ENCODE data around the gene TLDC2. TPM values are rescaled to one million over a fixed set of nuclear protein-coding genes. Genes with fewer than 3 reads are reported as not detected.
"Not testable (repeated sequence)": the region's sequence is repeated elsewhere in the genome, so short reads cannot be mapped to it uniquely, and the experiment has no call there.

Gene TLDC2
- total and polyA plus RNA-seq, 2 experiments from 2014 or later, result 0.24 to 0.32 TPM

- H4K20me1 ChIP-seq (ENCODE audit: insufficient read depth), result no peaks in the 10 kb centered on the region
- H3K27me3 ChIP-seq (replicated peaks; ENCODE audit: insufficient read depth), result no peaks in the 10 kb centered on the region
- H3K36me3 ChIP-seq (ENCODE audit: low read depth), result no peaks in the 10 kb centered on the region
- in situ Hi-C loops (cut with MboI), result no loop called here
- no peak for DNase-seq
- no peak overlapping the region for H2AFZ ChIP-seq
- TF ChIP-seq EZH2 (IDR thresholded peaks at IDR 0.05; ENCODE audit: insufficient read depth, poor library complexity, severe bottlenecking) (no peak), EZH2phosphoT487 (IDR thresholded peaks at IDR 0.05; ENCODE audit: insufficient read depth, low read depth) (no peak)
- H3K9me2 ChIP-seq (ENCODE audit: insufficient read depth), result no peaks in the 10 kb centered on the region
- no peak overlapping the region for H3K4me2 ChIP-seq (ENCODE audit: unreplicated experiment)
- H3F3A ChIP-seq (ENCODE audit: insufficient read depth), result no peaks in the 10 kb centered on the region
- H3K79me2 ChIP-seq (ENCODE audit: insufficient read depth), result no peaks in the 10 kb centered on the region
- no peaks in the 10 kb centered on the region for H3K9me3 ChIP-seq (ENCODE audit: low read depth)
- H3K4me1 ChIP-seq (ENCODE audit: insufficient read depth), result no peaks in the 10 kb centered on the region
- no peak overlapping the region for H3K4me3 ChIP-seq
- 93 to 98% methylated on average over 2 of the region's 2 CpGs for WGBS, 2 experiments (ENCODE audit: low coverage in 1 of 2, low lambda C conversion rate in 2 of 2, missing lambda C conversion rate in 2 of 2)
- H3K27ac ChIP-seq, result no peak overlapping the region
- no peak overlapping the region for H3K9ac ChIP-seq
Observed at GRCh38 chr20:36904690-36905089, 28.8 kb downstream of the TLDC2 start.

GRCh38 chr20:36905566-36905965, 29.6 kb downstream of the TLDC2 start:
- H3K27ac ChIP-seq; H3K4me2 ChIP-seq (ENCODE audit: unreplicated experiment); H3K9me3 ChIP-seq (ENCODE audit: low read depth); DNase-seq; H3K4me1 ChIP-seq (ENCODE audit: insufficient read depth); H3K9ac ChIP-seq; H3K36me3 ChIP-seq (ENCODE audit: low read depth); H3F3A ChIP-seq (ENCODE audit: insufficient read depth); H3K9me2 ChIP-seq (ENCODE audit: insufficient read depth); H3K27me3 ChIP-seq (replicated peaks; ENCODE audit: insufficient read depth); H3K79me2 ChIP-seq (ENCODE audit: insufficient read depth); H2AFZ ChIP-seq; H3K4me3 ChIP-seq; in situ Hi-C loops (cut with MboI); H4K20me1 ChIP-seq (ENCODE audit: insufficient read depth): not testable (repeated sequence)
- WGBS, 2 experiments (ENCODE audit: low coverage in 1 of 2, low lambda C conversion rate in 2 of 2, missing lambda C conversion rate in 2 of 2), result 92 to 96% methylated on average over 10 of the region's 10 CpGs

GRCh38 chr20:36906086-36906485, 30.1 kb downstream of the TLDC2 start:
- not testable (repeated sequence) for H3K4me1 ChIP-seq (ENCODE audit: insufficient read depth)
- 93 to 94% methylated on average over 7 of the region's 7 CpGs for WGBS, 2 experiments (ENCODE audit: low coverage in 1 of 2, low lambda C conversion rate in 2 of 2, missing lambda C conversion rate in 2 of 2)

GRCh38 chr20:36908603-36909002, 32.7 kb downstream of the TLDC2 start:
- in situ Hi-C loops (cut with MboI), result no loop called here
- Histone ChIP-seq H2AFZ (no peak overlapping the region), H3K4me3 (no peak overlapping the region), H3K9me3 (ENCODE audit: low read depth) (no peaks in the 10 kb centered on the region), H3K27me3 (replicated peaks; ENCODE audit: insufficient read depth) (no peaks in the 10 kb centered on the region), H3K9ac (no peak overlapping the region), H3K79me2 (ENCODE audit: insufficient read depth) (no peaks in the 10 kb centered on the region), H3K36me3 (ENCODE audit: low read depth) (no peaks in the 10 kb centered on the region), H3K9me2 (ENCODE audit: insufficient read depth) (no peaks in the 10 kb centered on the region), H4K20me1 (ENCODE audit: insufficient read depth) (no peaks in the 10 kb centered on the region), H3K4me2 (ENCODE audit: unreplicated experiment) (no peak overlapping the region), H3K27ac (no peak overlapping the region), H3K4me1 (ENCODE audit: insufficient read depth) (no peaks in the 10 kb centered on the region), H3F3A (ENCODE audit: insufficient read depth) (no peaks in the 10 kb centered on the region)
- no peak for TF ChIP-seq EZH2phosphoT487 (IDR thresholded peaks at IDR 0.05; ENCODE audit: insufficient read depth, low read depth)
- TF ChIP-seq EZH2 (IDR thresholded peaks at IDR 0.05; ENCODE audit: insufficient read depth, poor library complexity, severe bottlenecking), result no peak
- 26 to 29% methylated on average over 4 of the region's 4 CpGs for WGBS, 2 experiments (ENCODE audit: low coverage in 1 of 2, low lambda C conversion rate in 2 of 2, missing lambda C conversion rate in 2 of 2)
- peak; percentile 8 for DNase-seq

More at GRCh38 chr20:36906086-36906485, 30.1 kb downstream of the TLDC2 start:
- H3K9ac ChIP-seq; H3K27ac ChIP-seq; H3K9me2 ChIP-seq (ENCODE audit: insufficient read depth); H3K4me3 ChIP-seq; H3K4me2 ChIP-seq (ENCODE audit: unreplicated experiment); H3K9me3 ChIP-seq (ENCODE audit: low read depth); H4K20me1 ChIP-seq (ENCODE audit: insufficient read depth); H3K36me3 ChIP-seq (ENCODE audit: low read depth); H3K79me2 ChIP-seq (ENCODE audit: insufficient read depth); DNase-seq; H3K27me3 ChIP-seq (replicated peaks; ENCODE audit: insufficient read depth); H2AFZ ChIP-seq; in situ Hi-C loops (cut with MboI); H3F3A ChIP-seq (ENCODE audit: insufficient read depth): not testable (repeated sequence)

- TF ChIP-seq EZH2 (IDR thresholded peaks at IDR 0.05; ENCODE audit: insufficient read depth, poor library complexity, severe bottlenecking) (no peak), EZH2phosphoT487 (IDR thresholded peaks at IDR 0.05; ENCODE audit: insufficient read depth, low read depth) (no peak)
- Histone ChIP-seq H3K9me3 (ENCODE audit: low read depth) (no peaks in the 10 kb centered on the region), H2AFZ (no peak overlapping the region), H3K4me1 (ENCODE audit: insufficient read depth) (no peaks in the 10 kb centered on the region), H3K9me2 (ENCODE audit: insufficient read depth) (no peaks in the 10 kb centered on the region), H3K79me2 (ENCODE audit: insufficient read depth) (no peaks in the 10 kb centered on the region), H3K9ac (no peak overlapping the region), H3F3A (ENCODE audit: insufficient read depth) (no peaks in the 10 kb centered on the region), H3K27me3 (replicated peaks; ENCODE audit: insufficient read depth) (no peaks in the 10 kb centered on the region), H4K20me1 (ENCODE audit: insufficient read depth) (no peaks in the 10 kb centered on the region), H3K4me3 (no peak overlapping the region), H3K27ac (no peak overlapping the region), H3K36me3 (ENCODE audit: low read depth) (no peaks in the 10 kb centered on the region), H3K4me2 (ENCODE audit: unreplicated experiment) (no peak overlapping the region)
- 97 to 100% methylated on average over 2 of the region's 2 CpGs for WGBS, 2 experiments (ENCODE audit: low coverage in 1 of 2, low lambda C conversion rate in 2 of 2, missing lambda C conversion rate in 2 of 2)
- in situ Hi-C loops (cut with MboI), result no loop called here
- DNase-seq, result no peak
Observed at GRCh38 chr20:36916199-36916598, 40.3 kb downstream of the TLDC2 start.

Data from GM23248 (cell line).